HG02610 (cell line): ENCODE data around the gene PLD1.

ENCODE experiments used
- ATAC-seq: cut with Tn5 transposase; IDR thresholded peaks from one replicate; pipeline ENCODE4 v1.9.1; 2021; ENCODE audit warnings: mild to moderate bottlenecking, moderate library complexity; ENCODE audit not compliant: unreplicated experiment

The PLD1 gene

DNA sequence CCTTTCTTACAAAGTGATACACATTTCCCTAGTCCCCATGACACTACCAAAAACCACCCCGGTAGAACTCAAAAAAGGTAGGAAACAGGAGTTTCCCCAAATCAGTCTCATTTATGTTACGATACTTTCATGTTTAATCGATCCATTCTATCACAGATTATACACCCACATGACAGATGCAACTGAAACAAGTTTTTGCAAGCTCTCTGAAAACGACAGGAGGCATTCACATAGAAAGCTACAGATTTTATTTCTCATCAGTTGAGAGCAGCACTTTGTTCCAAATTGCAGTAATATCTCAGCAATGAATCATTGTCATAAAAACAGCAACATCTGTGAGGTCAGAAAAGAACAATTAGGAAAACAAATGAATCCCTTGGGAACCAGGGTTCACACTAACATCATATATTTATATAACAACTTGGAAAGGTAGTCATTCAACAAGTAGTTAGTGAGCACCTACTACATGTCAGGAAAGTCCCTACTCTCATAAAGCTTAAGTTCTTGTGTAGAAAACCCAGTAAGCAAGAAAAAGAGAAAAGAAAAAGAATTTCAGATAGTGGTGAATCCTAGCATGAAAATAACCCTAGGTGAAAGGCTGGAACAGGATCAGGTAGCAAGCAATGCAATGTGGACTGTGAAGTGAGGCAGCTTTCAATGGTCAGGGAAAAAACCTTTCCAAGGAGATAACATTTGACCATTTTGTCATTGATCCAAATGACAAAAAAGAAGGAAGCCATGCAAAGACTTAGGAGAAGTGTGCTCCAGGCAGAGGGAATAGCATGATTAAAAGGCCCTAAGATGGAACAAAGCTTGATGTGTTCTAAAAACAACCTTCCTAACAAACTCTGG lies 8.3 kb downstream of the PLD1 start:
- peak; percentile 43 for ATAC-seq

- ATAC-seq: no peak
Observed at GRCh38 chr3:171799501-171799900, 10.8 kb downstream of the PLD1 start.

- no peak for ATAC-seq
Observed at GRCh38 chr3:171797873-171798272, 12.4 kb downstream of the PLD1 start.

- ATAC-seq: peak; percentile 82
Observed at GRCh38 chr3:171797265-171797679, 13.0 kb downstream of the PLD1 start.

- ATAC-seq: peak; percentile 8
Observed at GRCh38 chr3:171796625-171797264, 13.5 kb downstream of the PLD1 start.

- no peak for ATAC-seq
Observed at GRCh38 chr3:171792531-171792930, 17.8 kb downstream of the PLD1 start.

GRCh38 chr3:171791692-171792076 lies 18.6 kb downstream of the PLD1 start:
- ATAC-seq: no peak

DNA sequence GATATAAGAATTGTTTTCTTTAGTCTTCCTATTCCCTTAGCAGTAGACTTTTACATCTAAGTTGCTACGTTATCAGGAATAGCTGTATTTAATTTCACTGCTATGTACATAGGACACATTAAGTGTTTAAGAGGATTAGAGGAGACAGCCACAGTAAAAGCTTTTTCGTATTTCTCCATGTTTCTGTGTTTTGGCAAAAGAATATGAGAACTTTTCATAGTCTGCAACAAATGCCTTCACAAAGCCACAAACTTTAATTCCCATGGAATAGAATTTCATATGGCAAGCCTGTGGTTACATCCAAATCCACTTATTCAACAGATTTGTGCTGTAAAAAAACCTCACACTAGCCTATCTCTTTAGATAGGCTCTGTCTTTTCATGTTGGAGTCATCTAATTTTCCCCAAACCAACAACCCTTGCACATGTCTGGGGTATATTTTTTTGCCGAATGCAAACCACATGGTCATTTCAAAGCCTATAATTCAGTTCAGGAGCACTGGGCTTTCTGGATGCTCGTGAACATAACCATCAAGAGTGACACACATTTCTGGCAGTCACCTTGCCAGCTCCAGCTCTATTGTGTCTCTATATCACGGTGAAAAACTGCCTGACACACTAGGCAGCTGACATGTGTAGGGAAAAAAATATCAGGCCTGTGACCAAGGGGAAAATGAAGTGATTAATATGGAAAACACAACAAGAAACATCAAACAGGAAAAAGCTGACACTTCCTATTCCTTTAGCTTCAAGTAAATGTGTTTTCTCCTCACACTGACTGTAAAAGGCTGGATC lies 19.2 kb downstream of the PLD1 start:
- no peak for ATAC-seq

DNA sequence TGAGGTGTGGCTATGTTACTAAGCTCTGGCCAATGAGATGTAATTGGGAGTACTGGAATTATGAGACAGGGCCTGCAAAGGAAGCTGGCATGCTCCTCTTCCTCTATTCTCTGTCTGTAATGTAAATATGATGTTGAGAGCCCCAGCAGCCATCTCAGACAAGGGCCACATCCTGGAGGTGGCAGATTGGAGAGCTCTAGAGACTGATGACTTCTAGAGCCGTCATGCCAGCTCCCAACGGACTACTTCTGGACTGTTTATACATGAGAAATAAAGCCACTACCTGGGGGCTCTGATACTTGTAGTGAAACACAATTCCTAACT lies 19.7 kb downstream of the PLD1 start:
- ATAC-seq: no peak

DNA sequence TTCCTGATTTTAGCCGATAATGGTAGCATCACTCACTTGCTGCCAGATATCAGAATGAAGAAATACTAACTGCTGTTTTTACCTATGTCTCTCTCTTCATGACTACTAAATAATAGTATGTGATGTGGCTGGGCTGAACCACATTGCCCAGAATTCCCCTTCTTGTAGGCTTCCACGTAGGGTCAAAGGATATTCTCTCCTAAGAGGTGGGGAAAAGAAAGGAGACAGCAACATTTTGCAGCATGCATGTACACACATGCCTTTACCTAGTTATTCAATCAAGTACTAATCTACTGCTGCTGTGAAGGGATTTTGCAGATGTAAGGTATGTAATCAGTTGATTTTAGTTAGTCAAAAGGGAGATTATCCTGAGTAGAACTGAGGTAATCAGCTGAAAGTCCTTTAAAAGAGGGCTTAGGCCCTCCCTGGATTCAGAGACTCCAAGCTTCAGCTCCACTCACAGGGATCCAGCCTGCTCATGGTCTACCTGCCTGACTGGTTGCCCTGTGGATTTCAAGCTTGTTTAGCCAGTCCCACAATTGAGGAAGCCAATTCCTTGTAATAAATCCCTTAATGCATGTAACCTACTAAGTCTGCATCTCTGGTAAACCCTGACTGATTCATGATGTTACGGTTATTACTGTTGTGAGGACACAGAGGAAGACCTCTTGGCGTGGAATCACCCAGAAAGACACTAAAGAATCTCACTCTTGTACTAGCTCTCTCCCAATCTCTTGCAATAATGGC lies 20.4 kb downstream of the PLD1 start:
- ATAC-seq: no peak

DNA sequence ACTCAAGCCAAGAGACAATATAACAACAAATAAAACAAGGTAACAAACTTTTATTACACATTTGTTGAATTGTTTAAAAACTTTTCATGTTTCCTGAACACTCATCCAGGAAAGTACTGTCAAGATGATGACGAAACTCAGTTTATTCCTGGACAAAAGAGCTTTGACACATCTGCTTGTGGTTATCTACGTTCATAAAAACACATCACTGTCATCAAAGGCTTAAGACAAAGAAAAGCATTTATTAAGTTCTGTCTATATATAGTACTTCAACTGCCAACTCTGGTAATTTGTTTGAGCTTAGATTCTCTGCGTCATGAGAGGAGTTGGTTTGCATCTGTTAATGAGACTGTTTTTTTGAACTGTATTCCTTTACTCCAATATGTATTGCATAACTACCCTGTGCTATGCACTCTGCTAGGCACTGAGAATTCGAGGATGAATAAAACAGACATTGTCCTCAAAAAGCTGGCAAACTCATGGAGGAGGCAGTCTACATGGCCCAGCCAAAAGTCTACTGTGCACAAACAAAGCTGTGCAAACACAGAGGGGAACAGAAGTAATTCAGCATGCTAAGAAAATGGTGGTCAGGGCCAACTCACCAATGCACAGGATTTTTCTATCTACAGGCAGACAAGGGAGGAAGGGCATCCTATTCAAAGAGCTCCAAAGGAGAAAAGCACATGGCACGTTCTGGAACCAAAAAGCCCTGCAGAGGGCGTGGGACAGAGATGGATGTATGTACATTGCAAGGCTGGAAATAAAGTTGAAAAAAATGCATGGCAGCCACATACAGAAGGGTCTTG lies 21.5 kb downstream of the PLD1 start:
- no peak for ATAC-seq

- ATAC-seq: no peak
Observed at GRCh38 chr3:171786997-171787396, 23.3 kb downstream of the PLD1 start.

DNA sequence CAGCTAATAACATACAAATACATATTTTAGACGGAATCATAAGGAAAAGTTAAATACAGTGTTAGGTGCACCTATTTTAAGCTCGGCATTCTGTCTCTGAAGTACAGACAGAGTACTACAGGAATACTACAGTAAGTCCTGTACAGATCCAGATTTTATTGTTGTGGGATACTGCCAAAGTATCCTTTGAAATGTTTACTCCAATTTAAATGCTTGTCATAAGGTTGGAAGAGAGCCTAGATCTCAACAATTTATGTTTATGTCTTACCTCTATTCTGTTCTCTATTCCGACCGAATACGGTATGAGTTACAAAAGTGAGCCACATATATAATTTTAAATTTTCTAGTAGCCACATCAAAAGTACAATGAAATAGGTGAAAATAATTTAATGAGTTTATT lies 25.3 kb downstream of the PLD1 start:
- no peak for ATAC-seq

DNA sequence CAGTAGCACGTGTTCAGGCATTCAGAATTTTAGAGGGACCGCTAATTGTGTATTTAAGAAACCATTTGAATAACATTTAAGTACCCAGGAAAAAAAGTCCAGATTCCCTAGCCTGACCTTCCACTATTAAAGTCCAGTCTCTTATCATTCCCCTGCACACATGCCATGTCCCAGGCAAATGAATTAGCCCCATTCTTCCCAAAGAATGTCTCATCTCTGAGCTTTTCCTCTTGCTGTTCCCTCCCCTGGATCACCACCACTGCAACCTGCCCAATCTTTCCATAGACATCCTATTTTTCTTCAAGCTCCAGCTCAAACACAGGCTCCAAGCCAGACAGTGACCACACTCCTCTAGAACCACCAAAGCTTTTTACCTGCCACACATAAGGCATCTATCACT lies 25.9 kb downstream of the PLD1 start:
- ATAC-seq: no peak

DNA sequence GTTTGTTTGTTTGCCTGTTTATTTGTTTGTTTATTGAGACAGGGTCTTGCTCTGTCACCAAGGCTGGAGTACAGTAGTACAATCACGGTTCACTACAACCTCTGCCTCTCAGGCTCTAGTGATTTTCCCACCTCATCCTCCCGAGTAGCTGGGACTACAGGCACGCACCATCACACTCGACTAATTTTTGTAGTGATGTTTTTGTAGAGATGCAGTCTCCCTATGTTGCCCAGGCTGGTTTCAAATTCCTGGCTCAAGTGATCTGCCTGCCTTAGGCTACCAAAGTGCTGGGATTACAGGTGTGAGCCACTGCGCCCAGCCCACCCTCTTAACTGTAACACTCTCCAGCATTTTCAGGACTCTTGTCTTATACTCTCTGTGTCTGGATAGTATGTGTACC lies 26.7 kb downstream of the PLD1 start:
- ATAC-seq: no peak

DNA sequence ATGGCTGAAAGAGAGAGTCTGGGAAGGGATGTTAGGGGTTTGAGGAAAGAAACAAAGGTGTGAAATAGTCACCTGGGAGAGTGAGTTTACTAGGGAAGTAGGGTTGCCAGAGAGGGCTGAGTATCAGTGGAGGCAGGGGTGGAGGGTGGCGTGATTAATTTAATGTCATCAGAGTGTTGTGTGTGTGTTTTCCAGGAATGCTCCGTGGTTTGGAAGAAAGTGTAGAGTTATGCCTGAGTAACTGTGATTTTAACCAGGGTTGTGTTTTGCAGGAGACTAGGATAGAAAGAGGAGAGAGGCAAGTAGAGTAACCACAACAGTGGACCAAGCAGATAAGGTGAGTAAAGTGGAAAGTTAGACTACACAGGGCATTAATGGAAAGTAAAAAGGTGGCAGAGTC lies 27.2 kb downstream of the PLD1 start:
- ATAC-seq: no peak

DNA sequence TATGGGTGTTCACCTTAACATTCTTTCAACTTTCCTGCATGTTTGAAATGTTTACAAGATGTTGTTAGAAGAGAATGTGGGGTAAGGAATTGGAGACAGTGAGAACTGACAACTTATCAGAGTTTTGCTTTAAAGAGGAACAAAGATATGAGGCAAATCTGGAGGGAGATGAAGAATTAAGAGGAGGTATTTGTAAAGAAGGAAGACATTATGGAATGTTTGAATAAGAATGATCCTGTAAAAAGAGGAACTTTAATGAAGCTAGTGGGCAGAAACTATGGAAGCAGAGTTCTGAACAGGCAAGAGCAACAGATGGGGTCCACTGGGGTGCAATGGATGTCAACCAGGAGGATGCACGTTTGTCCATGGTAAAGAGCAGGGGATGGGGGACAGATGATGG lies 27.7 kb downstream of the PLD1 start:
- no peak for ATAC-seq

DNA sequence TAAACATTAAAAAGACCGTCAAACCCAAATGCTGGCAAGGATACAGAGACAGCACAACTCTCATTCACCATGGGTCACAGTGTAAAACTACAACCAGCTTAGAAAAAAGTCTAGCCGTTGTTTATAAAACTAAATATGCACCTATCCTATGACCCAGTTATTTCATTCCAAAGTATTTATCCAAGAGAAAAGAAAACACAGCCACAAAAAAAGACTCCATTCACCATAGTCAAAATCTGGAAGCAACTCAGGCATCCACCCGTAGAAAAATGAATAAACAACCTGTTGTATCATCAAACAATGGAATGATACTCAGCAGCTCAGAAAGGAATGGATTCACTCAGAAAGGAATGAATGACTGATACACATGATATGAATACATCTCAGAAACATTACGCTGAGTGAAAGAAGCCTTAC lies 28.6 kb downstream of the PLD1 start:
- ATAC-seq: no peak

- no peak for ATAC-seq
Observed at GRCh38 chr3:171778493-171778892, 31.8 kb downstream of the PLD1 start.

- no peak for ATAC-seq
Observed at GRCh38 chr3:171777596-171777995, 32.7 kb downstream of the PLD1 start.
